ENCODE data around the gene STARD13. TPM values are rescaled to one million over a fixed set of nuclear protein-coding genes. Genes with fewer than 3 reads are reported as not detected.

Gene STARD13
- total and polyA plus RNA-seq, 12 donors: 7.1 to 38.3 (median 27.8) TPM

DNA sequence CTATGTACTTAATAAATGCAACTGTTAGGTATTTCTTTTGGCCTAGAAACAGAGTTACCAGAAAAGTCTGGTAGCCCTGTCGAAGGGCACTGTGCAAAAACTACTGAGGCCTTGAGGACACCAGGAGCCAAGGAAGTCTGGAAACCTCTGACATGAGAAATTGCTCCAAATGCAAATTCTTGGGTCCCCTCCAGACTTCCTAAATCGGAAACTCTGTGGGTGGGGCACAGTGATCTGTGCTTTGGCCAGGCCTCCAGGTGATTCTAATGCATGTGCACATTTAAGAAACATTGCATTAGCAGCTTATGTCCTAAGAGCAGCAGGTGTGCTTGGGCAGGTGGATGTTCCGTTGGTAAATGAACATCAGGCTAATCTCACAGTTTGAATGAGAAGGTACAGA is 50.0 kb downstream of the STARD13 start:
- WGBS, 2 donors: 47 to 49% methylated on average over 3 of the region's 3 CpGs
- Histone ChIP-seq H3K9me3 (peaks cover 0 to 19% (median 3%) of the 10 kb centered on the region in 11 donors), H3K4me1 (peaks cover 0 to 51% (median 35%) of the 10 kb centered on the region in 9 donors), H3K27me3 (no peaks in the 10 kb centered on the region), H3K4me3 (no peak overlapping the region), H3K27ac (peak overlapping the region in 7 of 10 donors; percentile 5 to 64 (median 45)), H3K36me3 (peaks cover 0 to 17% (median 0%) of the 10 kb centered on the region in 9 donors)
- intact Hi-C loops (cut with DNase I): loop anchor here in 4 of 10 donors (5.0 to 10.0 kb wide), 5 partner anchors 49 to 489 kb away; partner anchors contain the start of gene STARD13 (in 2 of the 4)
- no peak for TF ChIP-seq CTCF (IDR thresholded peaks at IDR 0.05)
- ATAC-seq (peak in 4 of 8 donors; percentile 8 to 39 (median 24)), DNase-seq (no peak)

- H3K27ac ChIP-seq: peak overlapping the region in 9 of 10 donors; percentile 1 to 64 (median 44)
- intact Hi-C loops (cut with DNase I): loop anchor here in 4 of 10 donors (5.0 to 10.0 kb wide), 5 partner anchors 50 to 490 kb away; partner anchors contain the start of gene STARD13 (in 2 of the 4)
- H3K4me1 ChIP-seq: peaks cover 2 to 56% (median 40%) of the 10 kb centered on the region in 9 donors
- no peaks in the 10 kb centered on the region for H3K27me3 ChIP-seq
- DNase-seq: no peak
- TF ChIP-seq CTCF (IDR thresholded peaks at IDR 0.05): no peak
- no peak overlapping the region for H3K4me3 ChIP-seq
- peaks cover 0 to 14% (median 2%) of the 10 kb centered on the region in 11 donors for H3K9me3 ChIP-seq
- H3K36me3 ChIP-seq: peaks cover 0 to 17% (median 0%) of the 10 kb centered on the region in 9 donors
- peak in 6 of 8 donors; percentile 32 to 61 (median 49) for ATAC-seq
These were observed 50.5 kb downstream of the STARD13 start for GRCh38 chr13:33235078-33235477.

DNA sequence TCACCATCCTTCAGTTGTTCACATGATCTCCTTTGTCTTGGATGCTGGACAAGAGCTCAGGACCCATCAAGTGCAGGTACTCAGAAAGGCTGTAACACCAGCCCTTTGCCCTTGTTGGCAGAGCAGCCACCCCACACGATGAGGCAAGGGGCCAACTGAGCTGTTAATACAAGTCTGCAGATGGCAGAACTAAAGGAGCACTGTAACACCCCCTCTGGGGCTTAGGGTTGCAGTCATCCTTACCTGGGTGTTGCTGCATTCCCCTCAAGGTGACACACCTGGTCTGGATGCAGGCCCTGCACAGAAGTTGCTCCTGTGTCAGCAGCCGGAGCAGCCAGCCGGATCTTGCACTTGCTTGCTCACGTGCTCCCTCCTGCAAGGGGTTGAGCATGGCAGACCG is 52.0 kb downstream of the STARD13 start:
- Histone ChIP-seq H3K27me3 (no peaks in the 10 kb centered on the region), H3K4me3 (no peak overlapping the region), H3K4me1 (peaks cover 2 to 72% (median 55%) of the 10 kb centered on the region in 9 donors), H3K9me3 (peaks cover 0 to 10% (median 0%) of the 10 kb centered on the region in 11 donors), H3K27ac (peak overlapping the region in 6 of 10 donors; percentile 7 to 75 (median 43)), H3K36me3 (peaks cover 0 to 17% (median 0%) of the 10 kb centered on the region in 9 donors)
- no peak for TF ChIP-seq CTCF (IDR thresholded peaks at IDR 0.05)
- peak in 5 of 8 donors; percentile 37 to 78 (median 68) for ATAC-seq
- WGBS, 2 donors: 70 to 73% methylated on average over 5 of the region's 5 CpGs
- DNase-seq: peak; percentile 28 to 61
- intact Hi-C loops (cut with DNase I): loop anchor here in 7 of 10 donors (5.0 to 10.0 kb wide), 7 partner anchors 44 to 491 kb away; partner anchors contain the start of gene STARD13 (in 2 of the 7)

DNA sequence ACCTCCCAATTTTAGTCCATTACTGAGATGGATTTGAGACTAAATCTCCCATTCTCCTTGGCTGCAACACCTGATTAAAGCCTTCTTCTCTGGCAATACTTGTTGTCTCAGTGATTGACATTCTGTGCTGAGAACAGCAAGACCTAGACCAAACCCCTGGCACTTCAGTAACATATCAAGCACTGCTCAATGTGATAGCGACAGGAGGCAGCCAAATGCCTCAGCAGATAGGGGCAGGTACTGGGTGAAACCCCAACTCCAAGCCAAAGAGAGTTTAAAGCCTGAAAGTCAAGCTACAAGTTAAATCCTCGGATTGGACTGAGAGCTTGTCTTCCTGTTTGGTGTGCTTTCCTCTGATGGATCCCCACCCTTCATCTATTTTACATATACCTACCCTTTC is 52.7 kb downstream of the STARD13 start:
- peaks cover 0 to 10% (median 0%) of the 10 kb centered on the region in 11 donors for H3K9me3 ChIP-seq
- H3K4me1 ChIP-seq: peaks cover 2 to 78% (median 62%) of the 10 kb centered on the region in 9 donors
- intact Hi-C loops (cut with DNase I): loop anchor here in 7 of 10 donors (5.0 to 10.0 kb wide), 7 partner anchors 44 to 492 kb away; partner anchors contain the start of gene STARD13 (in 2 of the 7)
- H3K4me3 ChIP-seq: no peak overlapping the region
- H3K36me3 ChIP-seq: peaks cover 0 to 17% (median 0%) of the 10 kb centered on the region in 9 donors
- H3K27me3 ChIP-seq: no peaks in the 10 kb centered on the region
- WGBS, 2 donors: 61 to 64% methylated on average over 2 of the region's 2 CpGs
- peak in 2 of 8 donors; percentile 32 to 46 for ATAC-seq
- peak overlapping the region in 5 of 10 donors; percentile 15 to 75 (median 40) for H3K27ac ChIP-seq
- no peak for TF ChIP-seq CTCF (IDR thresholded peaks at IDR 0.05)
- no peak for DNase-seq
